GM12892 (cell line): ENCODE data around the gene LCE3A. TPM values are rescaled to one million over a fixed set of nuclear protein-coding genes. Genes with fewer than 3 reads are reported as not detected.
A peak's percentile ranks its signal among the peaks of the same experiment; 100 is the strongest.
"Not testable (repeated sequence)": the region's sequence is repeated elsewhere in the genome, so short reads cannot be mapped to it uniquely, and the experiment has no call there.

ENCODE experiments used
- DNase-seq: peaks from one replicate; pipeline ENCODE4 v3.0.0; 2011; ENCODE audit not compliant: insufficient read length
- FAIRE-seq: peaks from 2 replicates; lab custom pipeline; 2011; peaks lifted over from hg19 to GRCh38; lab: Jason Lieb, UNC
- POLR2A ChIP-seq: IDR thresholded peaks from 2 replicates; pipeline ENCODE4 v1.6.1; 2011; ENCODE audit warnings: low read depth, low read length, control low read depth
- POLR2AphosphoS5 ChIP-seq: IDR thresholded peaks from 2 replicates; pipeline ENCODE4 v1.6.1; 2011; ENCODE audit warnings: low read depth, low read length, control low read depth
- TAF1 ChIP-seq: IDR thresholded peaks from 2 replicates; pipeline ENCODE4 v1.6.1; 2011; ENCODE audit warnings: low read depth, mild to moderate bottlenecking, control low read depth, low read length, borderline replicate concordance
- polyA plus RNA-seq: library from polyadenylated mRNA; unstranded; fragments of >200 nt; gene quantifications from one replicate; pipeline ENCODE4 v1.2.1, GENCODE V29; 2012; ENCODE audit warnings: missing spikeins, inconsistent platforms; ENCODE audit not compliant: missing spikeins

LCE3A gene, protein sequence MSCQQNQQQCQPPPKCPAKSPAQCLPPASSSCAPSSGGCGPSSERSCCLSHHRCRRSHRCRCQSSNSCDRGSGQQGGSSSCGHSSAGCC
- polyA plus RNA-seq = not detected

DNA sequence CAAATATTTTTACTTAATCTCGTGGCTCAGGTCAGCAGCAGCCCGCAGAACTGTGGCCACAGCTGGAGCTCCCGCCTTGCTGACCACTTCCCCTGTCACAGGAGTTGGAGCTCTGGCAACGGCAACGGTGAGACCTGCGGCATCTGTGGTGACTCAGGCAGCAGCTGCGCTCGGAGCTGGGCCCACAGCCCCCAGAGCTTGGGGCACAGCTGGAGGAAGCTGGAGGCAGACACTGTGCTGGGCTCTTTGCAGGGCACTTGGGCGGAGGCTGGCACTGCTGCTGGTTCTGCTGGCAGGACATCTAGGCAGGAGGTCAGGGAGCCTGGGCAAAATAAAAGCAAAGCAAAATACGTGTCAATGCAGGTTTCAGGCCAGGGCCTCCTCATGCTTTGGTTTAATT lies at the start of gene LCE3A:
LCE3A (minus strand) TSS at position 301 of the 400 bp plus-strand sequence; CDS start at position 301, 0 bp downstream.
- DNase-seq (no peak), FAIRE-seq (no peak)
- no peak for TF ChIP-seq POLR2AphosphoS5
- no peak for TF ChIP-seq TAF1
- no peak for TF ChIP-seq POLR2A

DNA sequence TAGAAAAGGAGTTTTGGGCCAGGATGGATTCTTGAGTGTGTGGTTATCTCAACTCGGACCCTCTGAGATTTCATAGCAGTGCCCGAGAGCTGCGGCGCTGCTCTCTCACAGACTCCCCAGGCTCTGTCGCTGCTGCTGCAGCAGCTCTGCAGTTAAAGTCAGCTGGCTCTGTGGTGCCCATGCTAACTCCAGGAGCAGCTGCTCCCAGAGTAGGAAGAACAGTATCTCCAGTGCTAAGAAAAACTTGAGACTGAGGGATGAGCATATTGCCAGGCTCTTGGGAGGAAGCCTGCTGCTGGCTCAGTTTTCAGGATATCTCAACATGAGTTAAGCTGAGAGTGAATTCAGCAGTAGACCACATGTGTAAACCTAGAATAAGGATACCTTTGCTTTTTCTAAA lies 44.7 kb upstream of the LCE3A start:
- no peak for FAIRE-seq
- TF ChIP-seq POLR2A = no peak
- no peak for TF ChIP-seq TAF1
- no peak for TF ChIP-seq POLR2AphosphoS5

DNA sequence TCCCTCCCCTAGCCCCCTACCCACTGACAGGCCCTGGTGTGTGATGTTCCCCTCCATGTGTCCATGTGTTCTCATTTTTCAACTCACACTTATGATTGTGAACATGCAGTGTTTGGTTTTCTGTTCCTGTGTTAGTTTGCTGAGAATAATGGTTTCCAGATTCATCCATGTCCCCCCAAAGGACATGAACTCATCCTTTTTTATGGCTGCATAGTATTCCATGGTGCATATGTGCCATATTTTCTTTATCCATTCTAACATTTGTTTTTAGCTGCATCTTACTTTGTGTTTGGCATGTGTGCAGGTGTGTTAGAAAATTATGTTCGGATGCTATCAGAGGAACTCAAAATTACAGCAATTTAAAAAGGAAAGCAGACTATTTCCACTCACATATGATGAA lies 43.3 kb upstream of the LCE3A start:
- not testable (repeated sequence) for FAIRE-seq, DNase-seq

More for the DNA sequence above, 44.7 kb upstream of the LCE3A start:
- DNase-seq = no peak

DNA sequence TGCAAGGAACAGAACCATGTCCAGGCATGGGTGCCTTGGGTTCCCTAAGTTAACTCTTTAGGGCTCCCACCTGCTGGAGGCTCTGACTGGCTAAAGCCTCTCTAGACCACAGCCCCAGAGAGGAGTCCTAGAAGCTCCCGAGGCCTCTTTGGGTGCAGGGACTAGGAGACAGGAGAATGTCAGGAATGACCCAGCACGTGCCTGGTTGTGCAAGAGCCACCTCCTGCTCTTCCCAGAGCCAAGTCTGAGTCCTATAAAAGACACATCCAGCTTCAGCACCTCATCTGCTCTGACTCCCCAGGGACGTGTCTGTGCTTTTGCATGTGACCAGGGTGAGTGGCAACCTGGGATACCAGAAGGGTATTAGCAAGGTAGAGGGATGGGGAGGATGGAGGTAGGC lies 40.2 kb upstream of the LCE3A start, which contains the start of gene LCE2D:
LCE2D (plus strand) TSS at position 283 of the 400 bp plus-strand sequence. CDS start 726 bp downstream, outside the sequence.
- DNase-seq (no peak), FAIRE-seq (no peak)
- TF ChIP-seq POLR2AphosphoS5 (no peak), POLR2A (no peak), TAF1 (no peak)

DNA sequence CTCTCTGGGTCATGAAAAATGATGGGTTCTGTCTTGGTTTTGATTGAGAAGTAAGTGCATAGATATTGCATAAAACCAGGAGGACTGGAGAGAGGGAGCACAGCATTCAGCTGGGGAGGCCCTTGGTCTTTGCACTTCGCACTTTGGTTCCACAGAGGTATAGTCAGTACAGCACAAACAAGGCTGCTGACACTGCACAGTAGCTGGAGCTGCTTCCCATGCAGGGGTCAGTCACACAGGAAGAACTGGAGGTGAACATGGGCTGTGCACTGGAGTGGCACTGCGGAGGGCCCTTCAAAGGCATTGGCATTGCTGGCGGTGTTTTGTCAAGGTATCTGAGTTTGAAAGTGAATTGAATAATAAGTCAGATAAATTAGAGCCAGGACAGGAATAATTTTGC lies 35.7 kb upstream of the LCE3A start:
- TF ChIP-seq POLR2AphosphoS5 (no peak), POLR2A (no peak), TAF1 (no peak)
- no peak for DNase-seq
- no peak for FAIRE-seq

DNA sequence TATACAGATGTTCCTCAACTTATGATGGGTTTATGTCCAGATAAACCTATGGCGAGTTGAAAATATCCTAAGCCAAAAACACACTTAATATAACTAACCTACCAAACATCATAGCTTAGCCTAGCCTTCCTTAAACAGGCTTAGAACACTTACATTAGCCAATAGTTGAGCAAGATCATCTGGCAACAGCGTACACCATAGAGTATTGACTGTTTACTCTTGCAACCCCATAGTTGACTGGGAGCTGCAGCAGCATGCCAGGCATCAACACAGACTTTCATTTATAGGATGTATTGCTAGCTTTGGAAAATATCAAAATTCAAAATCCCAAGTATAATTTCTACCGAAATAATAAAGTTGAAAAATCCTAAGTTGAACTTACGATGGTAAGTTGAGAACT lies 34.8 kb upstream of the LCE3A start:
- no peak for TF ChIP-seq TAF1
- TF ChIP-seq POLR2AphosphoS5 = no peak
- no peak for TF ChIP-seq POLR2A
- FAIRE-seq = no peak
- DNase-seq = no peak

DNA sequence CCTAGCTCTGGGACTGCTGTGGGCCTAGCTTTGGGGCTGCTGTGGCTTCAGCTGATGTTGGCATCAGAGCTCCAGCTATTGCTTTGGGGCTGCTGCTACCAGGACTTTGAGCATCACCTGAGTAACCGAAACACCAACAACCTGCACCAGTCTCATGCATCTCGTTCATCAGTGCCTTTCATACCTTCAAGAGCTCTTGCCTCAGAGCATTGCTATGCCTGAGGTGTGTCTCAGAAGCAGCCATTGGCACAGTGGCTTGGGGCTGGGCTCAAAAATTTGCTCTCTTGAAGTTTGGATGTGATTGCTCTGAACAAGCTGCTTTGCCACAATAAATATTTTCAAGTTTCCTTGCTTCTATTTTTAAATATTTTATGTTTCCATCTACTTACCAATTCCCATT lies 33.6 kb upstream of the LCE3A start:
- DNase-seq (no peak), FAIRE-seq (no peak)
- TF ChIP-seq POLR2AphosphoS5 (no peak), TAF1 (no peak), POLR2A (no peak)

DNA sequence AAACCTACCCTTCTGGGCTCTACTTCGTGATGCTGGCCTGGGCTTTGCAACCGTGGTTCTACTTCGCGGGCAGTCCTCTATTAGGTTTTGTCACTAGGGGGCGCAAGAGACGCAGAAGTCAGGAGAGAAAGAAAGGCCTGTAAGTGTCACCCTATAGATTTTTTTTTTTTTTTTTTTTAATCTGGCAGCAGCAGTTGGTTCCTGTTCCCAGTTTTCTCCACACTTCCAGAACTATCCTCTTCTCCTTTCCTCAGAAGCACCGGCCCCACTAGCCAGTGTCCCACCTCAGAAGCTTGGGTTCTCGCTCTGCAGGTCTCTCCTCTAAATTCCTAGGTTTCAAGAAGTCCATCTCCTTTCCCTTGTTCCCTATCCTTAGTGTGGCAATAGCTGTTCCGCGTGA lies 31.2 kb upstream of the LCE3A start:
- DNase-seq (peak; percentile 28), FAIRE-seq (peak; percentile 70)
- TF ChIP-seq POLR2A = no peak
- no peak for TF ChIP-seq POLR2AphosphoS5
- TF ChIP-seq TAF1 = no peak

DNA sequence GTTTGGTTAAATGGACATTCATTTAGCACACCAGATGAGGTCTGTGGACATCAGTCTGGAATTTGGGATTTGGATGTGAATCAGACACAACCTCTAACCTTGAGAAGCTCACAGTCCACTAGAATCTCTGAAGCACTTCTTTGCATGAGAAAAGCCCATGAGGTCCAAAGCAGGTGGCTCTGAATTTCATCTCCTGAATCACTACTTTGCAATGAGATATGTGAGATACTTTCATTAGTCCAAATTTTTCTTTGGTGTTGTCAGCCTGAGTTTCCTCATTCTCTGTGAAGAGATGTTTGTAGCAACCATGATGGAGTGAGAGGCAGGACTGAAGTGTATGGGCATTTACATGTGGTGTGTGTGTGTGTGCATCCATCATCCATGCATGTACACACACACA lies 23.8 kb upstream of the LCE3A start:
- DNase-seq = no peak
- TF ChIP-seq POLR2A (no peak), TAF1 (no peak), POLR2AphosphoS5 (no peak)
- FAIRE-seq = no peak

DNA sequence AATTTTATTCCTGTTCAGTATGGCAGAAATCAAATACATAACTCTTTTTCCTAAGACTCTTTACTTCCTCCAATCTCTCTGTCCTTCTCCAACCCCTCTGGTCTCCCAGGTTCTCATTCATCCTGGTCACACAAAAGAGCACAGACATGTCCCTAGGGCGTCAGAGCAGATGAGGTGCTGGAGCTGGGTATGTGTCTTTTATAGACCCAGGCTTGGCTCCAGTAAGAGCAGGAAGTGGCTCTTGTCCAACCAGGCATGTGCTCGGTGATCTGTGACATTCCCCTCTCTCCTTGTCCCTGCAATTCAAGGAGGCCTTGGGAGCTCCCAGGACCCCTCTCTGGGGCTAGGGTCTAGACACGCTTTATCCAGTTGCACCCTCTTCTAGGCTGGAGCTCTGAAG lies 22.2 kb upstream of the LCE3A start:
- no peak for TF ChIP-seq TAF1
- TF ChIP-seq POLR2A = no peak
- no peak for TF ChIP-seq POLR2AphosphoS5
- DNase-seq = no peak
- no peak for FAIRE-seq

DNA sequence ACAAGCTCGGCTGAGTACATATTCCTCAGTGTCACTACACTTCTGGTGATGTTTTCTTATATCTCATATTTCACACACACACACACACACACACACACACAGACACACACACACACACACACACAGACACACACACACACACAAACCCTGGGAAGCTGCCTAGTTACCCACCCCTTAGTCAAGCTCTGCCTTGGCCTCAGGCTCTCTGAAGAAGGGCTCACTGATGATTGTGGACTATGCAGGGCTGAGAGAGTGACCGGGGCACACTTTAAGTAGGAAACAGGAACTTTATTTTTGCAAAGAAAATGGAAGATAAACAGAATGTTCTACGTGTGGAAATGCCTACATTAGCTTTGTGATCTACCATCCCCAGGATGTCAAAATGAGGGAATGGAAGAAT lies 21.0 kb upstream of the LCE3A start:
- FAIRE-seq = no peak
- no peak for DNase-seq
- TF ChIP-seq POLR2A (no peak), TAF1 (no peak), POLR2AphosphoS5 (no peak)

DNA sequence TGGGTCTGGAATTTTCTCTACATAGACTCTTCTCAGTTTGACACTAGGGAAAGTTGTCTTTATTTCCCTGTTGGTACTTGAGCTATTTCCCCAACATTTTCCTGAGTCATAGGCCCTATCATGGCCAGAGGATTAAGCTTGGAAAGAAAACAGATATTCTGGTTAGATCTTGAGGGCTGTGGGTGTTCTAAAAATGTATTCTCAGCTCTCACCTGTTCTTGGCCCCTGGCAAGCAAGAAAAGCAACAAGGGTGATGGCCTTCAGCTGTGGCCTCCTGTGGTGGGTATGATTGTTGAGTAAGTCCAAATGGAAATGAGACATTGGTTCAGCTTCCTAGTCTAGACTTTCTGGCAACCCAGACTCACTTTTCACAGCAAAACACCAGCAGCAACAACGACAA lies 17.4 kb upstream of the LCE3A start:
- FAIRE-seq (no peak), DNase-seq (no peak)
- no peak for TF ChIP-seq POLR2A
- no peak for TF ChIP-seq TAF1
- no peak for TF ChIP-seq POLR2AphosphoS5

DNA sequence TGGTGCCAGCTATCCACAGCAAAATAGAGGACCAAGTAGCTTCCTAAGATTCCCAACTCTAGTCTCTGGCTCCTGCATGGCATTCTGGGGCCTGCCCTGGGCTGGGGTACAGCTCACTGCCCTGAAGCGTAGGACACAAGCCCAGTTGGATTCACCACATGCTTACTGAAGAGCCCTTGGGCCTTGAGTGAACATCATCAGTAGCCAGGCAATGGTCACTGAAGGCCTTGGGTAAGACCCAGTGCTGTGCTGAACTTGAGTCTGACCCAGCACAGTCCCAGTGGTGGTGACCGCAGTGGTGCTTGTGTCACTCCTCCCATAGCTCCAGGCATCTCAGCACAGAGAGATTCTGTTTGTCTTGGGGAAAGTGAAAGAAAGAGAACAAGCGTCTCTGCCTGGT lies 7.7 kb upstream of the LCE3A start:
- DNase-seq = no peak
- no peak for FAIRE-seq

More for the DNA sequence above, 7.7 kb upstream of the LCE3A start:
- TF ChIP-seq POLR2A = no peak
- TF ChIP-seq POLR2AphosphoS5 = no peak
- TF ChIP-seq TAF1 = no peak
